HCT116 (cell line): ENCODE measurements around the gene ZNF319. TPM values are rescaled to one million over a fixed set of nuclear protein-coding genes. Genes with fewer than 3 reads are reported as not detected.

Experiments
- ATAC-seq: fragments of 200-7000 bp; cut with Tn5 transposase; 2 replicates; pipeline ENCODE4 v1.9.1; 2020; ENCODE audit warnings: mild to moderate bottlenecking, moderate library complexity
- BruUV-seq: library from RNA; stranded (reverse); fragments of 400-500 nt; replicated peaks from 2 replicates; lab custom pipeline; 2021; lab: Mats Ljungman, UMichigan
- CTCF ChIA-PET: fragments of 300-600 bp; sonication (Branson Sonifier 250); formaldehyde crosslinking; loops from one replicate; lab custom pipeline; 2021; ENCODE audit warnings: antibody characterized with exemption; lab: Charles Lee
- POLR2A ChIA-PET: fragments of 300-600, 350-600 bp; sonication (Branson Sonifier 250); formaldehyde crosslinking; loops from one replicate; lab custom pipeline; 2021; ENCODE audit warnings: antibody characterized with exemption; lab: Charles Lee
- RAD21 ChIA-PET, 2 experiments: fragments of 300-600 bp; sonication (Branson Sonifier 250); formaldehyde crosslinking; loops; one replicate each; lab custom pipeline; 2023; ENCODE audit warnings: low total read pairs in 2 of 2; ENCODE audit not compliant: uncharacterized antibody in 2 of 2, unreplicated experiment in 2 of 2, low non-redundant PET in 1 of 2; lab: Charles Lee
- DNase-seq: peaks from one replicate; pipeline ENCODE4 v3.0.0-alpha.2; 2010; ENCODE audit warnings: low read depth, low spot score
- H2AFZ ChIP-seq: fragments of 200-600 bp; shearing (Covaris generic), sonication (generic); 2 replicates; pipeline ENCODE4 v1.6.1; 2017; ENCODE audit warnings: low read depth, mixed run types, mixed read lengths, antibody characterized with exemption, low read length; ENCODE audit not compliant: poor library complexity, severe bottlenecking
- H3K27ac ChIP-seq: 2 replicates; pipeline ENCODE4 v1.5.1; 2012; ENCODE audit warnings: low read depth, low read length
- H3K27me3 ChIP-seq: fragments of 200-600 bp; sonication (generic); 2 replicates; pipeline ENCODE4 v1.6.1; 2016; ENCODE audit warnings: mixed run types, low read length, mixed read lengths; ENCODE audit not compliant: insufficient read depth
- H3K36me3 ChIP-seq, 2 experiments: fragments of 200-500 bp in 1 of 2; fragments of 200-600 bp in 1 of 2; sonication (Bioruptor generic) in 1 of 2; sonication (generic) in 1 of 2; 2 replicates each; pipeline versions ENCODE4 v1.5.1 to v1.6.1; 2014 to 2016; ENCODE audit warnings: low read length in 2 of 2, inconsistent platforms in 1 of 2, mixed read lengths in 1 of 2, mixed run types in 1 of 2; ENCODE audit not compliant: insufficient read depth in 2 of 2, control insufficient read depth in 1 of 2
- H3K4me1 ChIP-seq, 2 experiments: fragments of 200-600 bp in 1 of 2; sonication (generic) in 1 of 2; 2 replicates each; pipeline versions ENCODE4 v1.5.1 to v1.6.1; 2012 to 2017; ENCODE audit warnings: low read length in 2 of 2, inconsistent platforms in 1 of 2, mild to moderate bottlenecking in 1 of 2, mixed read lengths in 1 of 2, mixed run types in 1 of 2, moderate library complexity in 1 of 2; ENCODE audit not compliant: insufficient read depth in 2 of 2, control insufficient read depth in 1 of 2
- H3K4me2 ChIP-seq: fragments of 200-600 bp; sonication (generic); 2 replicates; pipeline ENCODE4 v1.6.1; 2017; ENCODE audit warnings: mixed run types, low read length, mixed read lengths
- H3K4me3 ChIP-seq, 2 experiments: fragments of 200-600 bp in 1 of 2; sonication (generic) in 1 of 2; replicated peaks in 1 of 2; 2 replicates each; pipeline ENCODE4 v1.5.1; 2011 to 2016; ENCODE audit warnings: low read length in 2 of 2, control low read depth in 1 of 2, low read depth in 1 of 2, mild to moderate bottlenecking in 1 of 2, mixed read lengths in 1 of 2, mixed run types in 1 of 2
- H3K79me2 ChIP-seq: fragments of 200-600 bp; sonication (generic); 2 replicates; pipeline ENCODE4 v1.6.1; 2017; ENCODE audit warnings: mild to moderate bottlenecking, mixed run types, low read length, moderate library complexity, mixed read lengths; ENCODE audit not compliant: insufficient read depth
- H3K9ac ChIP-seq: fragments of 200-600 bp; sonication (generic); 2 replicates; pipeline ENCODE4 v1.6.1; 2016; ENCODE audit warnings: low read length, mixed read lengths
- H3K9me2 ChIP-seq: fragments of 200-600 bp; sonication (generic), shearing (Covaris generic); 2 replicates; pipeline ENCODE4 v1.6.1; 2017; ENCODE audit warnings: mixed run types, mild to moderate bottlenecking, moderate library complexity; ENCODE audit not compliant: insufficient read depth
- H3K9me3 ChIP-seq, 2 experiments: fragments of 200-500 bp in 1 of 2; fragments of 200-600 bp in 1 of 2; sonication (Bioruptor generic) in 1 of 2; sonication (generic) in 1 of 2; 2 replicates each; pipeline ENCODE4 v1.6.1; 2014 to 2017; ENCODE audit warnings: low read length in 2 of 2, mixed read lengths in 2 of 2, inconsistent platforms in 1 of 2, low read depth in 1 of 2, mild to moderate bottlenecking in 1 of 2, mixed run types in 1 of 2, moderate library complexity in 1 of 2; ENCODE audit not compliant: control insufficient read depth in 1 of 2, insufficient read depth in 1 of 2
- H4K20me1 ChIP-seq: fragments of 200-600 bp; sonication (generic), shearing (Covaris generic); 2 replicates; pipeline ENCODE4 v1.6.1; 2017; ENCODE audit warnings: mixed run types, mild to moderate bottlenecking, moderate library complexity; ENCODE audit not compliant: insufficient read depth
- ATF3 ChIP-seq: IDR thresholded peaks from 2 replicates; pipeline ENCODE4 v1.6.1; 2012
- CEBPB ChIP-seq: IDR thresholded peaks from 2 replicates; pipeline ENCODE4 v1.6.1; 2012; ENCODE audit warnings: low read depth
- EGR1 ChIP-seq: IDR thresholded peaks from 2 replicates; pipeline ENCODE4 v1.6.1; 2012; ENCODE audit warnings: low read depth
- ELF1 ChIP-seq: IDR thresholded peaks from 2 replicates; pipeline ENCODE4 v1.6.1; 2012; ENCODE audit warnings: low read depth, borderline replicate concordance
- EZH2 ChIP-seq: fragments of 200-600 bp; sonication (generic); IDR thresholded peaks from 2 replicates; pipeline ENCODE4 v1.6.1; 2017; ENCODE audit warnings: antibody characterized with exemption, mixed run types
- FOSL1 ChIP-seq: IDR thresholded peaks from 2 replicates; pipeline ENCODE4 v1.6.1; 2012; ENCODE audit warnings: low read depth
- JUND ChIP-seq: IDR thresholded peaks from 2 replicates; pipeline ENCODE4 v1.6.1; 2012
- MAX ChIP-seq: IDR thresholded peaks from 2 replicates; pipeline ENCODE4 v1.6.1; 2012
- POLR2A ChIP-seq: IDR thresholded peaks from 2 replicates; pipeline ENCODE4 v1.7.0; 2011; ENCODE audit warnings: borderline replicate concordance; ENCODE audit not compliant: insufficient read depth, insufficient read length; ENCODE audit errors: extremely low read depth
- POLR2AphosphoS5 ChIP-seq: IDR thresholded peaks from 2 replicates; pipeline ENCODE4 v1.6.1; 2011; ENCODE audit warnings: mild to moderate bottlenecking, low read depth, low read length, moderate library complexity
- RAD21 ChIP-seq: IDR thresholded peaks from 2 replicates; pipeline ENCODE4 v1.6.1; 2012; ENCODE audit warnings: low read depth, mild to moderate bottlenecking
- REST ChIP-seq: IDR thresholded peaks from 2 replicates; pipeline ENCODE4 v1.6.1; 2012; ENCODE audit warnings: low read depth
- SP1 ChIP-seq: IDR thresholded peaks from 2 replicates; pipeline ENCODE4 v1.6.1; 2012; ENCODE audit warnings: low read depth
- SRF ChIP-seq: IDR thresholded peaks from 2 replicates; pipeline ENCODE4 v1.6.1; 2012; ENCODE audit warnings: low read depth
- TCF7L2 ChIP-seq: IDR thresholded peaks from 2 replicates; pipeline ENCODE4 v1.7.0; 2011; ENCODE audit warnings: borderline replicate concordance, inconsistent platforms; ENCODE audit not compliant: insufficient read depth, insufficient read length; ENCODE audit errors: extremely low read depth
- YY1 ChIP-seq: IDR thresholded peaks from 2 replicates; pipeline ENCODE4 v1.6.1; 2011; ENCODE audit warnings: low read length, low read depth, moderate library complexity, mild to moderate bottlenecking; ENCODE audit not compliant: insufficient replicate concordance; ENCODE audit errors: extremely low read depth
- ZNF274 ChIP-seq: fragments of 200-500 bp; sonication (Bioruptor generic); IDR thresholded peaks from 2 replicates; pipeline ENCODE4 v1.6.1; 2014; ENCODE audit warnings: mild to moderate bottlenecking, low read depth, low read length, inconsistent platforms
- intact Hi-C: fragments of 100-400 bp; cut with micrococcal nuclease; formaldehyde crosslinking; loops from 2 replicates; pipeline ENCODE4 v1.10.0; 2022
- total RNA-seq: library from RNA; stranded (reverse); gene quantifications from one replicate; pipeline ENCODE4 v1.2.1, GENCODE V29; 2021; ENCODE audit not compliant: unreplicated experiment

ZNF319 gene
- total RNA-seq, 1 experiment from 2014 or later: 7.1 TPM

GRCh38 chr16:58013201-58013956 lies 12.9 kb upstream of the ZNF319 start:
- Histone ChIP-seq H3K4me1 (peaks cover 0 to 9% of the 10 kb centered on the region in 2 experiments; a peak in 1 of 4 replicates), H3K9me2 (no peaks in the 10 kb centered on the region), H3K27me3 (no peaks in the 10 kb centered on the region), H2AFZ (no peak overlapping the region), H3K27ac (no peak overlapping the region), H3K36me3 (peaks cover 21 to 25% of the 10 kb centered on the region in 2 experiments; a peak in 3 of 4 replicates), H3K79me2 (no peaks in the 10 kb centered on the region), H3K4me2 (no peak overlapping the region), H3K9me3 (no peaks in the 10 kb centered on the region), H4K20me1 (no peaks in the 10 kb centered on the region), H3K9ac (no peak overlapping the region), H3K4me3 (no peak overlapping the region)
- ChIA-PET CTCF (no interaction called here), RAD21 (no interaction called here), POLR2A (interaction anchor here (1.5 kb wide), 1 partner anchor 11 kb away, joined by 4 read pairs; no protein-coding TSS in a partner anchor)
- intact Hi-C loops: no loop called here
- DNase-seq: no peak
- BruUV-seq: no TSS peak
- ATAC-seq: no peak
- TF ChIP-seq POLR2A: no peak
- TF ChIP-seq MAX: no peak
- no peak for TF ChIP-seq JUND
- TF ChIP-seq ELF1: no peak

GRCh38 chr16:58012481-58012880 lies 12.0 kb upstream of the ZNF319 start:
- Histone ChIP-seq H3K4me1 (peaks cover 0 to 9% of the 10 kb centered on the region in 2 experiments; a peak in 1 of 4 replicates), H3K9me2 (no peaks in the 10 kb centered on the region), H3K27ac (no peak overlapping the region), H3K79me2 (peaks cover 6% of the 10 kb centered on the region; the same call in 1 of the 2 replicates), H3K9ac (no peak overlapping the region), H4K20me1 (no peaks in the 10 kb centered on the region), H3K4me3 (no peak overlapping the region), H3K4me2 (no peak overlapping the region), H3K9me3 (no peaks in the 10 kb centered on the region), H3K27me3 (no peaks in the 10 kb centered on the region), H3K36me3 (peaks cover 21 to 25% of the 10 kb centered on the region in 2 experiments; a peak in 3 of 4 replicates), H2AFZ (no peak overlapping the region)
- BruUV-seq: no TSS peak
- intact Hi-C loops: no loop called here
- CTCF ChIA-PET: no interaction called here
- RAD21 ChIA-PET: no interaction called here
- no peak for DNase-seq
- ATAC-seq: no peak
- POLR2A ChIA-PET: no interaction called here
- TF ChIP-seq ZNF274: no peak
- no peak for TF ChIP-seq CEBPB
- no peak for TF ChIP-seq MAX
- no peak for TF ChIP-seq FOSL1
- no peak for TF ChIP-seq REST
- no peak for TF ChIP-seq ATF3
- no peak for TF ChIP-seq EGR1
- no peak for TF ChIP-seq TCF7L2
- no peak for TF ChIP-seq YY1
- no peak for TF ChIP-seq POLR2A
- no peak for TF ChIP-seq SP1
- TF ChIP-seq RAD21: no peak
- no peak for TF ChIP-seq POLR2AphosphoS5
- no peak for TF ChIP-seq SRF
- no peak for TF ChIP-seq EZH2
